KMS-11 (cell line): ENCODE results near the gene SAMD5.

Experiments
- H2AFZ ChIP-seq: fragments of 200-600 bp; sonication (generic); 2 replicates; pipeline ENCODE4 v1.6.1; 2016; ENCODE audit warnings: antibody characterized with exemption, mixed run types, low read depth
- H3K27ac ChIP-seq: fragments of 200-600 bp; sonication (generic); 2 replicates; pipeline ENCODE4 v1.6.1; 2016; ENCODE audit warnings: mild to moderate bottlenecking, mixed run types
- H3K27me3 ChIP-seq: fragments of 200-600 bp; sonication (generic); 2 replicates; pipeline ENCODE4 v1.6.1; 2017; ENCODE audit warnings: mild to moderate bottlenecking, low read depth, mixed run types, moderate library complexity; ENCODE audit not compliant: insufficient read depth
- H3K36me3 ChIP-seq: fragments of 200-600 bp; sonication (generic); 2 replicates; pipeline ENCODE4 v1.6.1; 2017; ENCODE audit warnings: mild to moderate bottlenecking, mixed run types; ENCODE audit not compliant: insufficient read depth
- H3K4me1 ChIP-seq: fragments of 200-600 bp; sonication (generic); 2 replicates; pipeline ENCODE4 v1.6.1; 2016; ENCODE audit warnings: mild to moderate bottlenecking, low read depth, mixed run types; ENCODE audit not compliant: poor library complexity, severe bottlenecking
- H3K4me2 ChIP-seq: fragments of 200-600 bp; sonication (generic); 2 replicates; pipeline ENCODE4 v1.7.0; 2016; ENCODE audit warnings: mild to moderate bottlenecking, mixed run types
- H3K4me3 ChIP-seq: fragments of 200-600 bp; sonication (generic); IDR thresholded peaks from 2 replicates; pipeline ENCODE4 v1.6.1; 2017; ENCODE audit warnings: low read depth, low read length, mixed read lengths; ENCODE audit not compliant: insufficient read depth
- H3K79me2 ChIP-seq: fragments of 200-600 bp; sonication (generic); 2 replicates; pipeline ENCODE4 v1.6.1; 2016; ENCODE audit warnings: low read depth, mixed run types; ENCODE audit not compliant: insufficient read depth
- H3K9ac ChIP-seq: fragments of 200-600 bp; sonication (generic); 2 replicates; pipeline ENCODE4 v1.6.1; 2016; ENCODE audit warnings: mild to moderate bottlenecking, mixed run types
- H4K20me1 ChIP-seq: fragments of 200-600 bp; sonication (generic); 2 replicates; pipeline ENCODE4 v1.6.1; 2016; ENCODE audit warnings: mild to moderate bottlenecking, mixed run types; ENCODE audit not compliant: insufficient read depth
- CTCF ChIP-seq: fragments of 200-600 bp; sonication (generic); conservative IDR thresholded peaks from 2 replicates; pipeline ENCODE4 v1.6.1; 2017; ENCODE audit warnings: low read depth, mild to moderate bottlenecking, antibody characterized with exemption, low read length, moderate library complexity, mixed read lengths

The SAMD5 gene

DNA sequence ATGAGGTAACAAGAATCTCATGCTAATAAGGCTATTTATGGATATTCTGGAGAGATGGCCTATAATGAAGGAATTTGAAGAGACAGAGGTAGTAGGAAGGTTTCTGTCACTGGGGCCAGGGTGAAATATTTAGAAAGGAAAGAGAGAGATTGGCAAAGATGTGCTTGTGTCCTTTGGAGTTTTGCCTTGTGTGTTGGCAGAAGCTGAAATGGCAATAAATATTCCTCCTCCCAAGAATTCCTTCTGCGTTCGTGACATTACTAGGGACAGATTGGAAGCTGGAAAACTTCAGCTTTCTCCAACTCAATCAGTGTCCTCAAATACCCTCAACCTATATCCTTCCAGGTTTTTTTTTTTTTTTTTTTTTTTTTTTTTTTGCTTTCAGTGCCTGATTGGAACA lies 6.3 kb downstream of the SAMD5 start:
- no peak for TF ChIP-seq CTCF
- H4K20me1 ChIP-seq = no peaks in the 10 kb centered on the region
- H3K27me3 ChIP-seq = no peaks in the 10 kb centered on the region
- no peak overlapping the region for H3K4me3 ChIP-seq
- no peaks in the 10 kb centered on the region for H3K79me2 ChIP-seq
- H3K4me1 ChIP-seq = no peaks in the 10 kb centered on the region
- H2AFZ ChIP-seq = no peak overlapping the region
- H3K4me2 ChIP-seq = no peak overlapping the region
- H3K27ac ChIP-seq = no peak overlapping the region
- H3K9ac ChIP-seq = no peak overlapping the region
- no peaks in the 10 kb centered on the region for H3K36me3 ChIP-seq

DNA sequence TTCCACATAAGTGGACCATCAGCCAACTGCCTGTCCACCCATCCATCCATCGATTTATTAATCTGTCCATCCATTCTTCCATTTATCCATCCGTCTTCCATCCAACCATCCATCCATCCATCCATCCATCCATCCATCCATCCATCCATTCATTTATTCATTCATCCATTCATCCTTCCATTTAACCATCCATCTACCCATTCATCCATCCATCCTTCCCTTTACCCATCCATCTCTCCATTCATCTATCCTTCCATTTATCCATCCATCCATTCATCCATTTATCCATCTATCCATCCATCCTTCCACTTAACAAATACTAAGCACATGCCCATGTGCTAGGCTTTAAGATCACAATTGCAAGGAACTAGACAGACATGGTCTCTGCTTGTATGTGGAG lies 6.8 kb downstream of the SAMD5 start:
- Histone ChIP-seq H4K20me1 (no peaks in the 10 kb centered on the region), H3K27ac (no peak overlapping the region), H2AFZ (no peak overlapping the region), H3K79me2 (no peaks in the 10 kb centered on the region), H3K27me3 (no peaks in the 10 kb centered on the region), H3K4me3 (no peak overlapping the region), H3K4me1 (no peaks in the 10 kb centered on the region), H3K36me3 (no peaks in the 10 kb centered on the region), H3K9ac (no peak overlapping the region), H3K4me2 (no peak overlapping the region)
- TF ChIP-seq CTCF = no peak

DNA sequence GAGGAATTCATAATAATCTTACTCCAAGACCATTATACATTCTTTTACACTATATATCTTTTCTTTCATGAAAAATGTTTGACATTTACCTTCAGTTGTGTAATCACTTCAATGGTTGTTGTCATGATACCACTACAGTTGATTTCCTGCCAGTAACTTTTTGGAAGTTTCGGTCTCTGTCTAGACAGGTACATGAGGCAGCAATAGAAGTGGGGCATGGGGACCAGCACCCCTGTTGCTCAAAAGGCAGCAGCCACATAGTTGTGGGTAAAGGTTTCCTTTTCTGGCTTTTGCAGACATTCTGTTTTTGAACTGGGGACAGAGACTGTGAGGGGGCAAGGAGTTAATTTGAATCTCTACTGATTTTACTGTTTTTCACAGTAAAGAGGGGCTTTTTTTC lies 14.1 kb downstream of the SAMD5 start:
- no peaks in the 10 kb centered on the region for H4K20me1 ChIP-seq
- peaks cover 18% of the 10 kb centered on the region for H3K4me1 ChIP-seq
- no peaks in the 10 kb centered on the region for H3K79me2 ChIP-seq
- H3K4me2 ChIP-seq = peak overlapping the region; percentile 30; the same call in 1 of the 2 replicates
- H2AFZ ChIP-seq = no peak overlapping the region
- no peaks in the 10 kb centered on the region for H3K36me3 ChIP-seq
- H3K4me3 ChIP-seq = no peak overlapping the region
- no peak for TF ChIP-seq CTCF
- H3K27me3 ChIP-seq = no peaks in the 10 kb centered on the region; the same call in 1 of the 2 replicates
- no peak overlapping the region for H3K27ac ChIP-seq
- H3K9ac ChIP-seq = no peak overlapping the region

DNA sequence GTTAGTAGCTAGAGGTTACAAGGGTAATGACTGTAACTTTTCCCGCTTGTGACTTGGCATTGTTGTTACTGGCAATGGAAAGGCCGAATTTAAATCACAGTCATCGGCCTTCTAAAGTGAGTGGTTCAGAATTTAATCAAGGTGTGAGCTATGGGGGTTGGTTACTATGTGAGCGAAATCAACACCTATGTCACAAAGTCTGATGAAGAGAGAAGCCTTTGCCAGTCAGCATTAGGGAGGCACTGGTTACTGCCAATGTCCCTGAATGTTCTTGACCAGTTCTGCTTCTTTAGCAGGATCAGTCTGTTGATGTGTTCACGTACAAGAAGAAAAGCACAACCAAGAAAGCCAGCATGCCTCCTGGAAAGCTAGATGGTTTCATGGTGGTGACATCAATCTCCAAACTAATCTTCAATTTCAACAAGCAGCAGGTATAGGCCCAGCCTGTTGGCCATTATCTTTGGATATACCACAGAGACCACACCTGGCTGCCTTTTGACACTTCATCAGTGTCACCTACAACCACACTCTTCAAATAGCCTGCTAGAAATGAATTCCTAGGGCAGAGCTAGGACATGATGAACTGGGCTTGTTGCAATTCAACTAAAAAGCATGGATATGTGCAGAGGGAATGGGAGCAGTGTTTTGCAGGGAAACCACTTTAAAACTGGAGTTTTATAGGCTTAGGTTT lies 17.2 kb downstream of the SAMD5 start:
- Histone ChIP-seq H3K9ac (no peak overlapping the region), H4K20me1 (no peaks in the 10 kb centered on the region), H3K79me2 (no peaks in the 10 kb centered on the region), H3K27me3 (peaks cover 8% of the 10 kb centered on the region; the same call in 1 of the 2 replicates), H3K4me2 (no peak overlapping the region), H2AFZ (no peak overlapping the region), H3K27ac (no peak overlapping the region), H3K4me3 (no peak overlapping the region), H3K4me1 (peaks cover 41% of the 10 kb centered on the region), H3K36me3 (no peaks in the 10 kb centered on the region)
- TF ChIP-seq CTCF = no peak
